ENCODE measurements around the gene PPP1R3C. TPM values are rescaled to one million over a fixed set of nuclear protein-coding genes. Genes with fewer than 3 reads are reported as not detected.

The PPP1R3C gene
- total RNA-seq, 4 donors from 2014 or later = 5.3 to 30.2 (median 10.3) TPM

DNA sequence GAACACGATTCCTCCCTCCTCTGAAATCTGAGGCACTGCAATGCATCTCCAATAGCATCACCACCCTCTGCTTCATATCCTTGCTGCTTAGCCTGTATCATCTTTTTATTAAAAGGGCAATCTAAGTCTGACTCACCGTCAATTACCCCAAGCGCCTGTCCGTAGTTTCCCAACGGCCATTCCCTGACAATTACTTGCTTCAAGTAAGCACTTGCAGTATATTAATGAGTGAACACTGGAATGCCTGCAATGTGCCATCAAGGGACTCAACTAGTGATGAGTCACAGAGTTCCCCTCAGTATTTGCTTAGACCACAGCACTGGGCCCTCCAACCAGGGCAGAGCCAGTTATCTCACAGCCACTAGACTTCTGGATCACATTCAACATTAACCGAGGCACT lies 19.5 kb upstream of the PPP1R3C start:
- no peak for DNase-seq (ENCODE audit: low spot score in 2 of 2)
- 40 to 48% methylated on average over 6 of the region's 6 CpGs for WGBS, 2 donors
- TF ChIP-seq, protein P1, sequence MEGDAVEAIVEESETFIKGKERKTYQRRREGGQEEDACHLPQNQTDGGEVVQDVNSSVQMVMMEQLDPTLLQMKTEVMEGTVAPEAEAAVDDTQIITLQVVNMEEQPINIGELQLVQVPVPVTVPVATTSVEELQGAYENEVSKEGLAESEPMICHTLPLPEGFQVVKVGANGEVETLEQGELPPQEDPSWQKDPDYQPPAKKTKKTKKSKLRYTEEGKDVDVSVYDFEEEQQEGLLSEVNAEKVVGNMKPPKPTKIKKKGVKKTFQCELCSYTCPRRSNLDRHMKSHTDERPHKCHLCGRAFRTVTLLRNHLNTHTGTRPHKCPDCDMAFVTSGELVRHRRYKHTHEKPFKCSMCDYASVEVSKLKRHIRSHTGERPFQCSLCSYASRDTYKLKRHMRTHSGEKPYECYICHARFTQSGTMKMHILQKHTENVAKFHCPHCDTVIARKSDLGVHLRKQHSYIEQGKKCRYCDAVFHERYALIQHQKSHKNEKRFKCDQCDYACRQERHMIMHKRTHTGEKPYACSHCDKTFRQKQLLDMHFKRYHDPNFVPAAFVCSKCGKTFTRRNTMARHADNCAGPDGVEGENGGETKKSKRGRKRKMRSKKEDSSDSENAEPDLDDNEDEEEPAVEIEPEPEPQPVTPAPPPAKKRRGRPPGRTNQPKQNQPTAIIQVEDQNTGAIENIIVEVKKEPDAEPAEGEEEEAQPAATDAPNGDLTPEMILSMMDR (IDR thresholded peaks at IDR 0.05) = no peak
- TF ChIP-seq POLR2A (IDR thresholded peaks at IDR 0.05) = no peak
- H3K4me3 ChIP-seq (ENCODE audit: low read depth, poor library complexity, severe bottlenecking) = no peak overlapping the region
- intact Hi-C loops (cut with DNase I; ENCODE audit: low total_unique reads) = no loop called here

DNA sequence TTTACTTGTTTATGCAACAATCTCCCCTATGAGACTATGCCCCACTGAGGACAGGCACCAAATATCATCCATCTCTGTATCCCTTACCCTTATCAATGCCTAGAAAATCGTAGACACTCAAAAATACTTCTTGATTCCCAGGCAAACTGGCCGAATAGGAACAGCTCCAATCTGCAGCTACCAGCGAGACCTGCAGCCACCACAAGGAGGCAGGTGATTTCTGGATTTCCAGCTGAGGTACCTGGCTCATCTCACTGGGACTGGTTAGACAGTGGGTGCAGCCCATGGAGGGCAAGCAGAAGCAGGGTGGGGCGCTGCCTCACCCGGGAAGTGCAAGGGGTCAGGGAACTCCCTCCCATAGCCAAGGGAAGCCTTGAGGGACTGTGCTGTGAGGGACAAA lies 10.8 kb upstream of the PPP1R3C start:
- no peak for DNase-seq (ENCODE audit: low spot score in 2 of 2)
- 65 to 72% methylated on average over 5 of the region's 5 CpGs for WGBS, 2 donors
- H3K4me3 ChIP-seq (ENCODE audit: low read depth, poor library complexity, severe bottlenecking) = no peak overlapping the region
- intact Hi-C loops (cut with DNase I; ENCODE audit: low total_unique reads) = no loop called here
- no peak for TF ChIP-seq POLR2A (IDR thresholded peaks at IDR 0.05)
- TF ChIP-seq, protein P1 (IDR thresholded peaks at IDR 0.05) = no peak

DNA sequence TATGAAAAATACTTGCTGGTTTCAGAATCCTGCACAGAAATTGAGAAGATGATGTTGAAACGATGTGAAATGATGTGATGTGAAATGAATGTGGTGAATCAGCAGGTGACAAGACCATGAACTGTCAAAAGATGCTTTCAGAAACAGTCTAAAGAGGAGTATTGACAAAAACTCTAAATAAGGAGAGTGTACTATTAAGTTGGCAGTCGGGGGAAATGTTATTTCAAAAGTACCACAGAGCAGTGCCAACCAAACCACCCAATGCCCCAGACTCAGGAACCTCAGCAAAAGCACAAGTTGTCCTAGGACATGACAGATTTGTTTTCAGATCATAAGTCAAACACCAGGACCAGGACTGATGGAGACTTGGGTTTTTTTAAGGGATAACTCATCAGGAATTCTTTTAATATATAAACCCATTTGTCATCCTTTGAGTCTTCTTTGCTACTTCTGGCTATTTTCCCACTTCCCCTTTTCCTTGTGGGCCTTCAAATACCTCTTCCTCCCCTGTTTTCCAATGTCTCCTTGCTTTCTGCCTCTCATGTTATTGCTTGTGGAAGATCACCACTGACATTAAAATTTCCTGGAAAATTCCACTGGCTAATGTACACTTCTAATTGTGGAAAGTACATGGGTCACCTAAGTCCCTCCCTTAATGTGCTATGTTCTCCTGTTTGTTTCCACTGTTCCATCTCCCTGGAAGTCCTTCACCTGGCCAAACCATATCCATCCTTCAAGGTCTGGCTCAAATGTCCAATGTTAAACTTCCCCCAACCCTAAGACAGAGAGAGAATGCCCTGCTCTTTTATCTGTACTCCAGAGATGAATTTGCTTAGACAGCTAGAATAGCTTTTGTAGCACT lies 10.2 kb upstream of the PPP1R3C start:
- intact Hi-C loops (cut with DNase I; ENCODE audit: low total_unique reads) = no loop called here
- TF ChIP-seq, protein P1 (IDR thresholded peaks at IDR 0.05) = no peak
- TF ChIP-seq POLR2A (IDR thresholded peaks at IDR 0.05) = no peak
- no peak overlapping the region for H3K4me3 ChIP-seq (ENCODE audit: low read depth, poor library complexity, severe bottlenecking)
- 66 to 73% methylated on average over 2 of the region's 2 CpGs for WGBS, 2 donors
- no peak for DNase-seq (ENCODE audit: low spot score in 2 of 2)

DNA sequence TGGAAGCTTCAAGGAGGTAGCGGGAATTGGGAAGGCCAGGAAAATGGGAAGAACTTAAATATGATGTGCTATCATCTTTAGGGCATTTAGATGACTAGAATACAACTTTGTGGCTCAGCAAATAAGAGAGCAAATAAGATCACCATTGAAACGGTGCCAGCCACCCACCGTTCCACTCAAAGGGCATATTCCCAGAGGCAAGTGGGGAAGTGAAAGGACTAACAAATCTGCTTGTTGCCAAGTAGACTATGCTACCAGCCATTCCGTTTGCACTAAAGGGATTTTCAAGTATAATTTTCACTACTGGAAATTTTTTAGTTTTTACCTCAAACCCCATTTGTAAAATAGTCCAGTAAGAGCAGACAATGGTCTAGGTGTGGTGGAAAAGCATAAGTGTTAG lies 4.0 kb upstream of the PPP1R3C start:
- TF ChIP-seq, protein P1 (IDR thresholded peaks at IDR 0.05) = no peak
- no peak for TF ChIP-seq POLR2A (IDR thresholded peaks at IDR 0.05)
- no peak for DNase-seq (ENCODE audit: low spot score in 2 of 2)
- 78 to 81% methylated on average over 4 of the region's 4 CpGs for WGBS, 2 donors
- H3K4me3 ChIP-seq (ENCODE audit: low read depth, poor library complexity, severe bottlenecking) = no peak overlapping the region
- intact Hi-C loops (cut with DNase I; ENCODE audit: low total_unique reads) = loop anchor here (2.0 to 10.0 kb wide), 2 partner anchors 144 to 342 kb away; no protein-coding TSS in a partner anchor

DNA sequence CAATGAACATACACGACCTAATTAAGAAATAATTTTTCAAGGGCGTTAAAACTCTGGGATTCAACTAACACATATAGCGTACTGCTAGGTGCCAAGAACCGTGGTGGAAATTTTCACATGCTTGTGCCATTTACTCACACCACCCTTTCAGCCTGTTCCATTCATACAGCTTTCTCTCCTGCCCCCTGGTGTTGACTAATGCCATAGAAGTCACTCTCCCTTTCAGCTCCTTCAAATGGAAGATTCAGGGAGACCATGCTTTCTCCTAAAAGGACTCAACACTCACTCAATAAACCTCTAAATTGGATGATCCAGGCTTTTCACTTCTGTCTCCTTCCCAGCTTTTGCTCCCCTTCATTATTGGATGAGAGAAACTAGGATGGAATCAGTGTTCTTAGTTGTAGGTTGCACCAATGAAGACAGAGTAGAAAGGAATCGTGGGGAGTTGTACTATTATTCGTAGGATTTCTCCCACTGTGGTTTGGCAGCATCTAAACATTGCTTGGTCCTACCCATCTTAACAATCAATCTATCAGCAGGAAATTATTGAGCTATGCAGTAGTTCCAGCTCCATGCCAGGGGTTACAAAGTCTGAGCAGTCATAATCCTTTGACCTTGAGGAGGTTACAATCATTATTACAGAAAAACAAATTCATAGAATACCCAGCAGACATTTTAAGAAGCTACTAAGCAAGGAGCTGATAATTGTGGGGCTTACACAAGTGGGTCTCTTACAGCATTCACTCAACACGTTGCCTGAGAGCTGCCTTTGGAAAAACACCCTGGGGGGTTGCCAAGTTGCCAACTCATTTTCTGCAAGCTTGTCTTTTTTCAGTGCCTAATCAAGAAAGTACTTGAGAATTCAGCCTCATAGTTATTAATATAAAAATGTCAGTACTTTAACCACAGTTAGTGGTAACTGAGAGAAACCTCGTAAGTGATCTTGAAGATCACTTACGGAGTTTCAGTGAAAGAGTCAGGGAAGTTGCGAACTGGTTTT lies 2.8 kb upstream of the PPP1R3C start:
- no peak overlapping the region for H3K4me3 ChIP-seq (ENCODE audit: low read depth, poor library complexity, severe bottlenecking)
- DNase-seq (ENCODE audit: low spot score in 2 of 2) = peak in 1 of 2 donors; percentile 77
- WGBS, 2 donors = 40 to 41% methylated on average over 10 of the region's 10 CpGs
- TF ChIP-seq POLR2A (IDR thresholded peaks at IDR 0.05) = no peak
- TF ChIP-seq, protein P1 (IDR thresholded peaks at IDR 0.05) = peak in 1 of 3 donors; percentile 66
- intact Hi-C loops (cut with DNase I; ENCODE audit: low total_unique reads) = loop anchor here (2.0 to 10.0 kb wide), 2 partner anchors 143 to 341 kb away; no protein-coding TSS in a partner anchor

Measured in lower leg skin (tissue), 4 donors.